NB4 (cell line): Measurements from ENCODE around the gene BTG4.

Source experiments
- DNase-seq: peaks from one replicate; pipeline ENCODE4 v3.0.0; 2010; ENCODE audit warnings: low read depth
- H3K4me3 ChIP-seq: one replicate; pipeline ENCODE4 v1.5.1; 2011; ENCODE audit warnings: mild to moderate bottlenecking, low read depth, low read length, moderate library complexity
- CTCF ChIP-seq: IDR thresholded peaks from one replicate; pipeline ENCODE4 v1.5.1; 2012; ENCODE audit warnings: low read depth, low read length
- MYC ChIP-seq: IDR thresholded peaks from 2 replicates; pipeline ENCODE4 v1.6.1; 2011; ENCODE audit warnings: low read depth, low read length
- POLR2A ChIP-seq: IDR thresholded peaks from 2 replicates; pipeline ENCODE4 v1.6.1; 2011; ENCODE audit warnings: mild to moderate bottlenecking; ENCODE audit not compliant: insufficient read length; ENCODE audit errors: extremely low read depth
- TF ChIP-seq, protein P1 (sequence below): IDR thresholded peaks from 2 replicates; pipeline ENCODE4 v1.6.1; 2011; ENCODE audit warnings: low read depth, low read length

BTG4 gene

DNA sequence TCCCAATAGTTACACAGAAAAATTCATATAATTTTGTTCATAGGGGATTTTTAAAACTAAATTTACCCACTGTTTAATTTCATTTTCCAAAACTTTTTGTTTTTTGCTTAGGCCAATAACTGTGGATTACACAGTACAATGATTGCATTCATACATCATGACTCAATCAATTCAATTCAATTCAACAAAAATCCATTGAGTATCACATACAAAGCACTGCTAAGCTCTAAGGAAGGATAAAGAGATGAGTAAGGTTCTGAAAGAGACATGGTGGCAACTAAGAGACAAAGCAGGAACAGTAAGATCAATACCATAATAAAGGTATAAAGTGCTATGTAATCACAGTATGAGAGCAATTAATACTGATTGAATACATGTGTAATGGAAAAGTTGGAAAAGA is 18.9 kb upstream of the BTG4 start:
- no peak overlapping the region for H3K4me3 ChIP-seq
- DNase-seq = no peak
- no peak for TF ChIP-seq POLR2A
- TF ChIP-seq CTCF = no peak
- TF ChIP-seq, protein P1, sequence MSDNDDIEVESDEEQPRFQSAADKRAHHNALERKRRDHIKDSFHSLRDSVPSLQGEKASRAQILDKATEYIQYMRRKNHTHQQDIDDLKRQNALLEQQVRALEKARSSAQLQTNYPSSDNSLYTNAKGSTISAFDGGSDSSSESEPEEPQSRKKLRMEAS = no peak
- TF ChIP-seq MYC = no peak

DNA sequence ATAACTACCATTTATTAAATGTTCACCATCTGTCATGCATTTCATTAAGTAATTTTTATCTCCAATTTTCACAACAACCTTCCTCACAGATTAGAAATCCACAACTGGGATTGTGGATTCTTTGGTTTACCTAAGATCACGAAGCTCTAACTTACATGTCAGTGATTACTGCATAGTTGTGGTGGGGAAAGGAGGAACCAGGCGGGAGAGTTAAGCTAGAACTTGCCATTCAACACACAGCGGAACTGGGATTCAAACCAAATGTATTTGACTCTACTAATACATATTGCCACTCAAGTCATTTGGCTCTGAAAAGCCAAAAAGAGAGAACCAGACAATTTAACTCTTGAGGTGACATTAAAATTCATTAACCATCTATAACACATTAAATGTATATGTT is 17.9 kb upstream of the BTG4 start:
- no peak overlapping the region for H3K4me3 ChIP-seq
- DNase-seq = no peak
- TF ChIP-seq MYC = no peak
- TF ChIP-seq, protein P1 = no peak
- TF ChIP-seq CTCF = no peak
- no peak for TF ChIP-seq POLR2A

DNA sequence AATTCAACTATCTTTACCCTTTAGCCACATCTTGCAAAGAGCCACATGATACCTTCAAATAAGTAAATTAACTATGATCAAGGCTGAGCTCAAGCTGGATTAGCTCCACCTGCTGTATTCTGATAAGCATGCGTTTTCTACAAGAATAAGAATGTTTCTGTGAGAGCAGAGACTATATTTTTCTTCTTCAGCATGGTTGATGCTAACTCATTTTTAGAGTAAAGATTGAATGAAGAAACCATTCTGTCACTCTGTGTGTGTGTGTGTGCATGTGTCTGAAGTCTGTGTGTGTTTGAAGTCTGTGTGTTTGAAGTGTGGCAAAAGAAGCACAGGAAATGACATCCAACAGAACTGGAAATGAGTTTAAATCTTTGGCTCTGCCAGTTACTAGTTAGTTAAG is 16.4 kb upstream of the BTG4 start:
- no peak overlapping the region for H3K4me3 ChIP-seq
- no peak for DNase-seq
- TF ChIP-seq, protein P1 = no peak
- TF ChIP-seq CTCF (no peak), POLR2A (no peak), MYC (no peak)

GRCh38 chr11:111527279-111527678 is 15.1 kb upstream of the BTG4 start:
- no peak for DNase-seq
- H3K4me3 ChIP-seq = no peak overlapping the region
- TF ChIP-seq POLR2A (no peak), CTCF (no peak), MYC (no peak)
- TF ChIP-seq, protein P1 = no peak

DNA sequence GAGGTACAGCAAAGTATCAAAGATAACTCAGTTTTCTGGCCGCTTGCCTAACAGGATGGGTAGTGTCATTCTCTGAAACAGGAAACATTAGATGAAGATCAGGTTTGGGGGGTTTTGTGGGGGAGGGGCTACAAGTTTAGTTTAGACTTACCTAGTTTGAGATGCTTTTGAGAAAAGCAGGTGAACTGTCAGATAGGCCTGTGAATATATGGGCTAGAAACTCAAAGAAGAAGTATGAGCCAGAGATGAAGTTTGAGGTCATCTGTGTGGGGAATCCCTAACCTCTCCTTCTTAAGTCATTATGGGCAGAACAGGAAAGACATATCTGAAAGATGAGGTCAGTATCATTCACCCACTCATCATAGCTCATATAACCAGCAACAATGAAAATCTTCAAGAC is 14.3 kb upstream of the BTG4 start:
- TF ChIP-seq POLR2A = no peak
- TF ChIP-seq, protein P1 = no peak
- TF ChIP-seq CTCF = no peak
- no peak for TF ChIP-seq MYC
- DNase-seq = no peak
- no peak overlapping the region for H3K4me3 ChIP-seq

GRCh38 chr11:111525456-111525855 is 13.3 kb upstream of the BTG4 start:
- TF ChIP-seq POLR2A = no peak
- TF ChIP-seq, protein P1 = no peak
- TF ChIP-seq CTCF = no peak
- TF ChIP-seq MYC = no peak
- H3K4me3 ChIP-seq = no peak overlapping the region
- no peak for DNase-seq
